RWPE2 (cell line): ENCODE results near the gene POU6F1.
"Not testable (repeated sequence)": the region's sequence is repeated elsewhere in the genome, so short reads cannot be mapped to it uniquely, and the experiment has no call there.

Experiments used
- ATAC-seq: fragments of 200-7000 bp; cut with Tn5 transposase; 3 replicates; pipeline ENCODE4 v1.9.1; 2021; ENCODE audit warnings: low read depth
- DNase-seq: peaks from one replicate; pipeline ENCODE4 v3.0.0-alpha.2; 2020; ENCODE audit warnings: low spot score
- H3K27ac ChIP-seq: fragments of 450-650 bp; 2 replicates; pipeline ENCODE4 v1.5.1; 2017; ENCODE audit warnings: mild to moderate bottlenecking; ENCODE audit not compliant: poor library complexity, severe bottlenecking
- H3K27me3 ChIP-seq: fragments of 250-450 bp; sonication (Bioruptor Pico); 2 replicates; pipeline ENCODE4 v1.5.1; 2021; ENCODE audit warnings: mild to moderate bottlenecking, moderate library complexity; ENCODE audit not compliant: insufficient read depth, poor library complexity, severe bottlenecking
- H3K36me3 ChIP-seq: fragments of 250-450 bp; sonication (Bioruptor Pico); 2 replicates; pipeline ENCODE4 v1.5.1; 2020; ENCODE audit warnings: low read depth, mild to moderate bottlenecking, moderate library complexity
- H3K4me1 ChIP-seq: fragments of 250-450 bp; sonication (Bioruptor Pico); 2 replicates; pipeline ENCODE4 v1.5.1; 2021; ENCODE audit warnings: mild to moderate bottlenecking, moderate library complexity; ENCODE audit not compliant: insufficient read depth, poor library complexity, severe bottlenecking
- H3K4me3 ChIP-seq: fragments of 250-450 bp; sonication (Bioruptor Pico); 2 replicates; pipeline ENCODE4 v1.5.1; 2021; ENCODE audit warnings: mild to moderate bottlenecking, moderate library complexity; ENCODE audit not compliant: severe bottlenecking
- H3K9me3 ChIP-seq: fragments of 250-450 bp; sonication (Bioruptor Pico); 2 replicates; pipeline ENCODE4 v1.5.1; 2021; ENCODE audit warnings: mild to moderate bottlenecking, moderate library complexity; ENCODE audit not compliant: severe bottlenecking
- CTCF ChIP-seq: fragments of 450-650 bp; IDR thresholded peaks from one replicate; pipeline ENCODE4 v1.5.1; 2017; ENCODE audit warnings: mild to moderate bottlenecking, moderate library complexity; ENCODE audit not compliant: poor library complexity, severe bottlenecking

POU6F1 gene

GRCh38 chr12:51229116-51229809 lies 11.4 kb upstream of the POU6F1 start:
- H3K27me3 ChIP-seq, result no peaks in the 10 kb centered on the region
- DNase-seq (no peak), ATAC-seq (no peak)
- H3K27ac ChIP-seq, result no peak overlapping the region
- H3K4me1 ChIP-seq, result no peaks in the 10 kb centered on the region
- no peaks in the 10 kb centered on the region for H3K9me3 ChIP-seq
- H3K4me3 ChIP-seq, result no peak overlapping the region
- TF ChIP-seq CTCF, result no peak
- no peaks in the 10 kb centered on the region for H3K36me3 ChIP-seq

GRCh38 chr12:51227962-51228361 lies 10.1 kb upstream of the POU6F1 start:
- Histone ChIP-seq H3K27ac (no peak overlapping the region), H3K4me1 (no peaks in the 10 kb centered on the region), H3K27me3 (no peaks in the 10 kb centered on the region), H3K4me3 (no peak overlapping the region), H3K36me3 (no peaks in the 10 kb centered on the region), H3K9me3 (no peaks in the 10 kb centered on the region)
- DNase-seq, result no peak
- ATAC-seq, result no peak
- TF ChIP-seq CTCF, result no peak

- not testable (repeated sequence) for DNase-seq
These were observed 9.2 kb upstream of the POU6F1 start for GRCh38 chr12:51227112-51227511.

GRCh38 chr12:51225771-51226170 lies 7.9 kb upstream of the POU6F1 start:
- no peak overlapping the region for H3K4me3 ChIP-seq
- no peak for DNase-seq
- no peaks in the 10 kb centered on the region for H3K27me3 ChIP-seq
- TF ChIP-seq CTCF, result no peak
- H3K4me1 ChIP-seq, result no peaks in the 10 kb centered on the region
- no peak for ATAC-seq
- H3K9me3 ChIP-seq, result no peaks in the 10 kb centered on the region
- H3K27ac ChIP-seq, result no peak overlapping the region
- H3K36me3 ChIP-seq, result no peaks in the 10 kb centered on the region

More at GRCh38 chr12:51227112-51227511, 9.2 kb upstream of the POU6F1 start:
- not testable (repeated sequence) for H3K27me3 ChIP-seq, H3K4me3 ChIP-seq, H3K9me3 ChIP-seq, ATAC-seq, H3K4me1 ChIP-seq, H3K36me3 ChIP-seq, H3K27ac ChIP-seq

- Histone ChIP-seq H3K9me3 (no peaks in the 10 kb centered on the region), H3K4me3 (no peak overlapping the region), H3K27me3 (no peaks in the 10 kb centered on the region), H3K36me3 (no peaks in the 10 kb centered on the region), H3K27ac (no peak overlapping the region), H3K4me1 (no peaks in the 10 kb centered on the region)
- TF ChIP-seq CTCF, result no peak
- ATAC-seq (no peak), DNase-seq (no peak)
These were observed 7.4 kb upstream of the POU6F1 start for GRCh38 chr12:51225234-51225633.
